Peyer's patch (tissue), 4 donors: ENCODE results near the gene MARCHF2.
"Not testable (repeated sequence)": the region's sequence is repeated elsewhere in the genome, so short reads cannot be mapped to it uniquely, and the experiment has no call there.

ENCODE experiments used
- POLR2A ChIP-seq, 2 donors: fragments of 450-650 bp; IDR thresholded peaks; one replicate each; pipeline ENCODE4 v1.5.1; 2017; ENCODE audit warnings: antibody characterized with exemption in 2 of 2, mild to moderate bottlenecking in 2 of 2, moderate library complexity in 2 of 2
- TF ChIP-seq, protein P1 (sequence below), 6 experiments: fragments of 450-650 bp in 4 of 6; fragments of 200-600 bp in 2 of 6; sonication (generic) in 1 of 6; IDR thresholded peaks; one replicate each; pipeline ENCODE4 v1.5.1; 2017 to 2019; ENCODE audit warnings: antibody characterized with exemption in 6 of 6, mild to moderate bottlenecking in 3 of 6, moderate library complexity in 1 of 6

DNA sequence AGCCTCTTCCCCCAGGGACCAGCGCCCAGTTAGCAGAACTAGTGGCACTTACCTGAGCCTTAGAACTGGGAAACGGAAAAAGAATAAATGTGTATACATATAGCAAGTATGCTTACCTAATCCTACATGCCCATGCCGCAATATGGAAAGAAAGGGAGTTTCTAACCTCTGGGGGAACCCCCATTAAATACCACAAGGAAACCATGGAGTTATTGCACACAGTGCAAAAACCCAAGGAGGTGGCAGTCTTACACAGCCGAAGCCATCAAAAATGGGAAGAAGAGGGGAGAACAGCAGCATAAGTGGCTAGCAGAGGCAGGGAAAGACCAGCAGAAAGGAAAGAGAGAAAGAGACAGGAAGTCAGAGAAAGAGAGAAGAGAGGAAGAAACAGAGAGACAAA lies 28.5 kb upstream of the MARCHF2 start:
- TF ChIP-seq, protein P1, sequence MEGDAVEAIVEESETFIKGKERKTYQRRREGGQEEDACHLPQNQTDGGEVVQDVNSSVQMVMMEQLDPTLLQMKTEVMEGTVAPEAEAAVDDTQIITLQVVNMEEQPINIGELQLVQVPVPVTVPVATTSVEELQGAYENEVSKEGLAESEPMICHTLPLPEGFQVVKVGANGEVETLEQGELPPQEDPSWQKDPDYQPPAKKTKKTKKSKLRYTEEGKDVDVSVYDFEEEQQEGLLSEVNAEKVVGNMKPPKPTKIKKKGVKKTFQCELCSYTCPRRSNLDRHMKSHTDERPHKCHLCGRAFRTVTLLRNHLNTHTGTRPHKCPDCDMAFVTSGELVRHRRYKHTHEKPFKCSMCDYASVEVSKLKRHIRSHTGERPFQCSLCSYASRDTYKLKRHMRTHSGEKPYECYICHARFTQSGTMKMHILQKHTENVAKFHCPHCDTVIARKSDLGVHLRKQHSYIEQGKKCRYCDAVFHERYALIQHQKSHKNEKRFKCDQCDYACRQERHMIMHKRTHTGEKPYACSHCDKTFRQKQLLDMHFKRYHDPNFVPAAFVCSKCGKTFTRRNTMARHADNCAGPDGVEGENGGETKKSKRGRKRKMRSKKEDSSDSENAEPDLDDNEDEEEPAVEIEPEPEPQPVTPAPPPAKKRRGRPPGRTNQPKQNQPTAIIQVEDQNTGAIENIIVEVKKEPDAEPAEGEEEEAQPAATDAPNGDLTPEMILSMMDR (IDR thresholded peaks at IDR 0.05) = not testable (repeated sequence)
- not testable (repeated sequence) for TF ChIP-seq POLR2A (IDR thresholded peaks at IDR 0.05)
